GM23338 (cell line): ENCODE data around the gene TPM3. TPM values are rescaled to one million over a fixed set of nuclear protein-coding genes. Genes with fewer than 3 reads are reported as not detected.

ENCODE experiments used
- ATAC-seq: fragments of 200-7000 bp; cut with Tn5 transposase; 3 replicates; pipeline ENCODE4 v1.9.1; 2020
- DNase-seq: peaks from one replicate; pipeline ENCODE4 v3.0.0-alpha.2; 2015; ENCODE audit warnings: low spot score
- H2AFZ ChIP-seq: fragments of 200-600 bp; sonication (generic); 2 replicates; pipeline ENCODE4 v1.8.0; 2016; ENCODE audit warnings: antibody characterized with exemption, mild to moderate bottlenecking, moderate library complexity
- H3F3A ChIP-seq: fragments of 200-600 bp; sonication (generic); replicated peaks from 2 replicates; pipeline ENCODE4 v1.8.0; 2017; ENCODE audit warnings: antibody characterized with exemption, mixed run types, low read depth
- H3K27ac ChIP-seq: fragments of 200-600 bp; sonication (generic); 2 replicates; pipeline ENCODE4 v1.6.1; 2016; ENCODE audit warnings: low read depth
- H3K27me3 ChIP-seq: fragments of 200-600 bp; sonication (generic); 2 replicates; pipeline ENCODE4 v1.8.0; 2016; ENCODE audit warnings: mild to moderate bottlenecking, mixed run types, moderate library complexity; ENCODE audit not compliant: insufficient read depth
- H3K36me3 ChIP-seq: fragments of 200-600 bp; sonication (generic); 2 replicates; pipeline ENCODE4 v1.8.0; 2016; ENCODE audit warnings: mild to moderate bottlenecking; ENCODE audit not compliant: insufficient read depth
- H3K4me1 ChIP-seq: fragments of 200-600 bp; sonication (generic); 2 replicates; pipeline ENCODE4 v1.8.0; 2016; ENCODE audit warnings: mild to moderate bottlenecking, moderate library complexity; ENCODE audit not compliant: insufficient read depth
- H3K4me2 ChIP-seq: fragments of 200-600 bp; sonication (generic); 2 replicates; pipeline ENCODE4 v1.7.1; 2017; ENCODE audit warnings: mixed run types
- H3K4me3 ChIP-seq: fragments of 200-600 bp; sonication (generic); 2 replicates; pipeline ENCODE4 v1.6.1; 2016; ENCODE audit warnings: mixed run types
- H3K79me2 ChIP-seq: fragments of 200-600 bp; sonication (generic); replicated peaks from 2 replicates; pipeline ENCODE4 v1.8.0; 2017; ENCODE audit warnings: mild to moderate bottlenecking; ENCODE audit not compliant: insufficient read depth
- H3K9me2 ChIP-seq: fragments of 200-600 bp; sonication (generic); 2 replicates; pipeline ENCODE4 v1.8.0; 2017; ENCODE audit not compliant: insufficient read depth
- H4K20me1 ChIP-seq: fragments of 200-600 bp; sonication (generic); replicated peaks from 2 replicates; pipeline ENCODE4 v1.8.0; 2017; ENCODE audit warnings: mild to moderate bottlenecking; ENCODE audit not compliant: insufficient read depth
- H3K27ac Mint-ChIP-seq: 2 replicates; pipeline ENCODE4 v1.8.0; 2020; ENCODE audit warnings: inconsistent platforms, mild to moderate bottlenecking, moderate library complexity, mixed read lengths
- H3K27me3 Mint-ChIP-seq: 3 replicates; pipeline ENCODE4 v1.8.0; 2022; ENCODE audit warnings: low read depth, mild to moderate bottlenecking, moderate library complexity, mixed read lengths, inconsistent platforms; ENCODE audit not compliant: insufficient read depth, poor library complexity
- H3K36me3 Mint-ChIP-seq: 3 replicates; pipeline ENCODE4 v1.8.0; 2021; ENCODE audit warnings: low read depth, mild to moderate bottlenecking, inconsistent platforms, moderate library complexity, mixed read lengths
- H3K4me1 Mint-ChIP-seq: 3 replicates; pipeline ENCODE4 v1.8.0; 2020; ENCODE audit warnings: mild to moderate bottlenecking, inconsistent platforms, mixed read lengths
- H3K4me3 Mint-ChIP-seq: 3 replicates; pipeline ENCODE4 v1.8.0; 2021; ENCODE audit warnings: moderate library complexity, mild to moderate bottlenecking, inconsistent platforms, mixed read lengths
- H3K9me3 Mint-ChIP-seq: 3 replicates; pipeline ENCODE4 v1.8.0; 2020; ENCODE audit warnings: moderate library complexity, mild to moderate bottlenecking, inconsistent platforms, mixed read lengths
- ETS1 ChIP-seq: IDR thresholded peaks from 2 replicates; pipeline ENCODE4 v1.6.1; 2016; ENCODE audit warnings: antibody characterized with exemption
- EZH2phosphoT487 ChIP-seq: fragments of 200-600 bp; sonication (generic); IDR thresholded peaks from one replicate; pipeline ENCODE4 v1.8.1; 2018; ENCODE audit warnings: antibody characterized with exemption; ENCODE audit not compliant: unreplicated experiment
- JUNB ChIP-seq: IDR thresholded peaks from one replicate; pipeline ENCODE4 v1.6.1; 2016; ENCODE audit warnings: antibody characterized with exemption; ENCODE audit not compliant: unreplicated experiment
- NANOG ChIP-seq: IDR thresholded peaks from 2 replicates; pipeline ENCODE4 v1.6.1; 2016; ENCODE audit warnings: antibody characterized with exemption, borderline replicate concordance
- ZNF114 ChIP-seq: fragments of 250-450 bp; sonication (Bioruptor Pico); IDR thresholded peaks from 2 replicates; pipeline ENCODE4 v1.5.0; 2020; ENCODE audit warnings: mild to moderate bottlenecking, moderate library complexity
- polyA plus RNA-seq: library from polyadenylated mRNA; unstranded; fragments of >200 nt; fragmentation: Nextera tagmentation; extraction: Ambion mirVana; gene quantifications from 2 replicates; pipeline ENCODE4 v1.2.1, GENCODE V29; 2016
- total RNA-seq: library from RNA; depleted of rRNA; stranded (reverse); fragments of >200 nt; shearing (Covaris generic); gene quantifications from 2 replicates; pipeline ENCODE4 v1.2.3, GENCODE V29; 2014

Gene TPM3
- total and polyA plus RNA-seq, 2 experiments from 2014 or later, result 544 to 747 TPM

- peaks cover 2% of the 10 kb centered on the region for H3K27me3 Mint-ChIP-seq
- H3K4me3 Mint-ChIP-seq, result no peak overlapping the region
Measured at GRCh38 chr1:154239491-154239890, 47.6 kb upstream of the TPM3 start.

GRCh38 chr1:154237880-154238506 lies 46.1 kb upstream of the TPM3 start:
- Histone ChIP-seq H4K20me1 (peaks cover 81% of the 10 kb centered on the region), H2AFZ (no peak overlapping the region), H3K36me3 (peaks cover 87% of the 10 kb centered on the region), H3K27me3 (no peaks in the 10 kb centered on the region), H3K79me2 (peaks cover 92% of the 10 kb centered on the region), H3F3A (peaks cover 19% of the 10 kb centered on the region), H3K27ac (peak overlapping the region; percentile 20; the same call in 1 of the 2 replicates), H3K4me3 (no peak overlapping the region), H3K4me2 (no peak overlapping the region), H3K9me2 (no peaks in the 10 kb centered on the region), H3K4me1 (no peaks in the 10 kb centered on the region)
- Mint-ChIP-seq H3K27ac (0 out of 2 replicates have a peak overlapping the region, but pooled peaks have one; percentile 18), H3K4me3 (no peak overlapping the region), H3K36me3 (peaks cover 94% of the 10 kb centered on the region), H3K4me1 (no peaks in the 10 kb centered on the region), H3K27me3 (no peaks in the 10 kb centered on the region), H3K9me3 (no peaks in the 10 kb centered on the region)
- TF ChIP-seq EZH2phosphoT487 (no peak), JUNB (no peak)
- ATAC-seq (no peak), DNase-seq (no peak)

More at GRCh38 chr1:154239491-154239890, 47.6 kb upstream of the TPM3 start:
- Histone ChIP-seq H3K27me3 (no peaks in the 10 kb centered on the region), H3K4me2 (no peak overlapping the region), H3K36me3 (peaks cover 90% of the 10 kb centered on the region), H3K4me1 (no peaks in the 10 kb centered on the region), H3F3A (peaks cover 23% of the 10 kb centered on the region), H3K79me2 (peaks cover 77% of the 10 kb centered on the region), H2AFZ (no peak overlapping the region), H3K9me2 (no peaks in the 10 kb centered on the region), H3K27ac (no peak overlapping the region), H3K4me3 (no peak overlapping the region), H4K20me1 (peaks cover 73% of the 10 kb centered on the region)
- Mint-ChIP-seq H3K27ac (no peak overlapping the region), H3K36me3 (peaks cover 96% of the 10 kb centered on the region), H3K9me3 (no peaks in the 10 kb centered on the region), H3K4me1 (no peaks in the 10 kb centered on the region)
- no peak for TF ChIP-seq NANOG
- DNase-seq (no peak), ATAC-seq (no peak)

GRCh38 chr1:154237435-154237834 lies 45.5 kb upstream of the TPM3 start:
- H3K27ac Mint-ChIP-seq, result 0 out of 2 replicates have a peak overlapping the region, but pooled peaks have one; percentile 18
- TF ChIP-seq ZNF114 (CRISPR knock-in tag) (no peak), ETS1 (no peak)
- H3K4me1 ChIP-seq, result no peaks in the 10 kb centered on the region
- peaks cover 79% of the 10 kb centered on the region for H4K20me1 ChIP-seq
- H3K27me3 Mint-ChIP-seq, result no peaks in the 10 kb centered on the region
- H3K36me3 ChIP-seq, result peaks cover 89% of the 10 kb centered on the region
- H3K9me2 ChIP-seq, result no peaks in the 10 kb centered on the region
- no peak overlapping the region for H3K27ac ChIP-seq
- H3K4me1 Mint-ChIP-seq, result no peaks in the 10 kb centered on the region
- peaks cover 97% of the 10 kb centered on the region for H3K79me2 ChIP-seq
- no peak overlapping the region for H2AFZ ChIP-seq
- H3K4me2 ChIP-seq, result no peak overlapping the region
- peaks cover 19% of the 10 kb centered on the region for H3F3A ChIP-seq
- peaks cover 94% of the 10 kb centered on the region for H3K36me3 Mint-ChIP-seq
- DNase-seq, result no peak
- H3K9me3 Mint-ChIP-seq, result no peaks in the 10 kb centered on the region
- no peak overlapping the region for H3K4me3 Mint-ChIP-seq
- ATAC-seq, result no peak
- no peak overlapping the region for H3K4me3 ChIP-seq
- H3K27me3 ChIP-seq, result no peaks in the 10 kb centered on the region
